ENCODE results near the gene FAM13A. TPM values are rescaled to one million over a fixed set of nuclear protein-coding genes. Genes with fewer than 3 reads are reported as not detected.

Gene FAM13A
- total and polyA plus RNA-seq, 2 of the 8 experiments (the other 6 are each of a cell fraction or from before 2014, with no cell fraction given) = 7.1 to 16.5 TPM

DNA sequence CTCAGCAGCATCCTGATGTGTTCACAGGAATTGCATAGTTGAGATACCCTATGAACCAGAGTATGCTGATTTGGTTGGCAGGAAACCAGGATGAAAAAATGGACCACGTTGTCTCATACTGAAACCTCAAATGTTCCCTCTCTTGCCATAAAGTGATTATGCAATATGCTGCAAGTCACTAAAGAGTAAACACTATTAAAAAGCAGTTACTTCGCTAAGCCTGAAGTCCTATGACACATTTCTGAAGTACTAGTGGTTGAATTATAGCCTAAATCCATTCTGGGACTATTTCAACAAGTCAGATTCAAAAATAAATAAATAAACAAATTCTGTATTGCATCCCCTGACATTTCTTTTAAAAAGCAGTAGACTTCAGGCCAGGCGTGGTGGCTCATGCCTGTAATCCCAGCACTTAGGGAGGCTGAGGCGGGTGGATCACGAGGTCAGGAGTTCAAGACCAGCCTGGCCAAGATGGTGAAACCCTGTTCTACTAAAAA lies 253.3 kb downstream of the FAM13A start:
- Histone ChIP-seq H2AFZ (ENCODE audit: low read length) (no peak overlapping the region), H3K27ac (ENCODE audit: low read depth, low read length) (no peak overlapping the region), H3K36me3 (ENCODE audit: control insufficient read depth in 2 of 4, insufficient read depth in 4 of 4, low read length in 3 of 4) (no peaks in the 10 kb centered on the region), H3K23ac (ENCODE audit: insufficient read length) (no peak overlapping the region), H3K4me3 (ENCODE audit: extremely low read depth in 1 of 4, insufficient read depth in 2 of 4, low read depth in 3 of 4, low read length in 4 of 4) (no peak overlapping the region), H3K23me2 (ENCODE audit: low read depth, low read length) (no peaks in the 10 kb centered on the region), H2BK15ac (ENCODE audit: low read length) (no peak overlapping the region), H3K9ac (replicated peaks in 1 of 4; ENCODE audit: extremely low read depth in 1 of 4, low read depth in 3 of 4, low read length in 3 of 4) (no peak overlapping the region), H2BK120ac (replicated peaks; ENCODE audit: low read depth, low read length) (no peak overlapping the region), H3K14ac (ENCODE audit: insufficient read length) (no peak overlapping the region), H3K79me1 (ENCODE audit: low read depth, low read length) (no peaks in the 10 kb centered on the region), H2BK5ac (ENCODE audit: low read depth, low read length) (no peak overlapping the region), H4K20me1 (replicated peaks in 1 of 2; ENCODE audit: control insufficient read depth in 1 of 2, insufficient read depth in 2 of 2, low read length in 2 of 2) (no peaks in the 10 kb centered on the region), H3K27me3 (replicated peaks in 1 of 4; ENCODE audit: control insufficient read depth in 3 of 4, extremely low read depth in 1 of 4, insufficient read depth in 3 of 4, low read length in 3 of 4) (no peaks in the 10 kb centered on the region), H3K79me2 (ENCODE audit: control insufficient read depth in 1 of 2, insufficient read depth in 2 of 2, low read length in 2 of 2) (no peaks in the 10 kb centered on the region), H3K4me1 (replicated peaks in 1 of 4; ENCODE audit: control insufficient read depth in 3 of 4, insufficient read depth in 4 of 4, low read length in 3 of 4) (no peaks in the 10 kb centered on the region), H3K18ac (ENCODE audit: extremely low read depth, low read length) (no peak overlapping the region), H2BK20ac (ENCODE audit: low read length) (no peak overlapping the region), H3K4ac (replicated peaks; ENCODE audit: insufficient read length, low read depth, low read length) (no peak overlapping the region), H3K56ac (replicated peaks; ENCODE audit: insufficient read length, low read depth, low read length) (no peak overlapping the region), H3K9me3 (ENCODE audit: insufficient read depth in 2 of 2, low read depth in 1 of 2, low read length in 1 of 2) (no peaks in the 10 kb centered on the region), H4K8ac (ENCODE audit: extremely low read depth, insufficient read depth, low read length) (no peak overlapping the region), H3K4me2 (ENCODE audit: insufficient read depth in 1 of 2, low read depth in 2 of 2, low read length in 2 of 2) (no peak overlapping the region), H4K5ac (ENCODE audit: insufficient read length, low read depth, low read length) (no peak overlapping the region), H2BK12ac (ENCODE audit: low read depth, low read length) (no peak overlapping the region), H4K91ac (replicated peaks; ENCODE audit: insufficient read length, low read length) (no peak overlapping the region), H2AK5ac (ENCODE audit: low read depth, low read length) (no peak overlapping the region)
- FAIRE-seq (no peak), DNase-seq (ENCODE audit: low read depth in 1 of 2, low spot score in 2 of 2) (no peak)
- CTCF ChIA-PET (ENCODE audit: partially characterized antibody) = interaction anchor here (2.4 kb wide), 1 partner anchor 11 kb away, joined by 7 read pairs; no protein-coding TSS in a partner anchor
- POLR2A ChIA-PET (ENCODE audit: partially characterized antibody) = no interaction called here
- WGBS, 2 experiments (ENCODE audit: extremely low coverage in 1 of 2, insufficient coverage in 1 of 2, insufficient read length in 1 of 2, insufficient replicate concordance in 2 of 2, low coverage in 1 of 2, low lambda C conversion rate in 2 of 2, missing lambda C conversion rate in 1 of 2) = 77% methylated on average over 5 of the region's 5 CpGs; no CpG with 5 or more reads in 1 of the 2 experiments
- TF ChIP-seq BACH1 (IDR thresholded peaks at IDR 0.05; ENCODE audit: low read length) (no peak), CREB1 (IDR thresholded peaks at IDR 0.05) (no peak), CBX8 (IDR thresholded peaks at IDR 0.05; ENCODE audit: borderline replicate concordance, low read depth, low read length) (no peak), YY1 (IDR thresholded peaks at IDR 0.05; ENCODE audit: low read depth, low read length) (no peak), TAF1 (IDR thresholded peaks at IDR 0.05; ENCODE audit: low read depth, low read length) (no peak), HDAC6 (IDR thresholded peaks at IDR 0.05; ENCODE audit: low read depth, low read length) (no peak), GTF2F1 (IDR thresholded peaks at IDR 0.05; ENCODE audit: borderline replicate concordance, low read depth, low read length) (no peak), POLR2AphosphoS5 (IDR thresholded peaks at IDR 0.05; ENCODE audit: low read depth, low read length) (no peak), EGR1 (IDR thresholded peaks at IDR 0.05; ENCODE audit: borderline replicate concordance, low read depth, low read length) (no peak), TAF7 (optimal IDR thresholded peaks at IDR 0.05; ENCODE audit: borderline replicate concordance, low read depth, low read length) (no peak), RFX5 (IDR thresholded peaks at IDR 0.05; ENCODE audit: borderline replicate concordance, low read depth, low read length) (no peak), CEBPB (IDR thresholded peaks at IDR 0.05; ENCODE audit: low read depth, low read length) (no peak; the same call in 1 of the 2 replicates)
- TF ChIP-seq, protein P1, sequence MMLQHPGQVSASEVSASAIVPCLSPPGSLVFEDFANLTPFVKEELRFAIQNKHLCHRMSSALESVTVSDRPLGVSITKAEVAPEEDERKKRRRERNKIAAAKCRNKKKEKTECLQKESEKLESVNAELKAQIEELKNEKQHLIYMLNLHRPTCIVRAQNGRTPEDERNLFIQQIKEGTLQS (IDR thresholded peaks at IDR 0.05; ENCODE audit: insufficient read depth, low read depth, low read length) = no peak

Measured in H1 (cell line).